Mesenchymal stem cell (in vitro differentiated cells and primary cell): Measurements from ENCODE around the gene LRRTM3.

ENCODE experiments used
- DNase-seq: peaks from one replicate; pipeline ENCODE4 v3.0.0-alpha.2; 2013
- H2AFZ ChIP-seq: one replicate; pipeline ENCODE4 v1.6.1; 2013; ENCODE audit warnings: low read depth, mild to moderate bottlenecking, control low read depth, inconsistent platforms, low read length, moderate library complexity
- H2AK5ac ChIP-seq: 2 replicates; pipeline ENCODE4 v1.6.1; 2013; ENCODE audit warnings: low read length, moderate library complexity, mild to moderate bottlenecking, inconsistent platforms; ENCODE audit not compliant: severe bottlenecking
- H2BK120ac ChIP-seq: one replicate; pipeline ENCODE4 v1.6.1; 2013; ENCODE audit warnings: low read depth, mild to moderate bottlenecking, inconsistent platforms, low read length, moderate library complexity
- H2BK12ac ChIP-seq, 2 experiments: one replicate each; pipeline ENCODE4 v1.6.1; 2013; ENCODE audit warnings: inconsistent platforms in 2 of 2, low read length in 2 of 2, mild to moderate bottlenecking in 2 of 2, moderate library complexity in 2 of 2, control low read depth in 1 of 2
- H2BK15ac ChIP-seq: one replicate; pipeline ENCODE4 v1.6.1; 2013; ENCODE audit warnings: mild to moderate bottlenecking, low read depth, inconsistent platforms; ENCODE audit not compliant: poor library complexity, severe bottlenecking
- H2BK5ac ChIP-seq: 2 replicates; pipeline ENCODE4 v1.6.1; 2013; ENCODE audit warnings: low read depth, mild to moderate bottlenecking, low read length, control low read depth, inconsistent platforms; ENCODE audit not compliant: poor library complexity, severe bottlenecking
- H3K14ac ChIP-seq, 2 experiments: one replicate each; pipeline ENCODE4 v1.6.1; 2013; ENCODE audit warnings: inconsistent platforms in 2 of 2, low read length in 2 of 2, control low read depth in 1 of 2, mild to moderate bottlenecking in 1 of 2, moderate library complexity in 1 of 2
- H3K18ac ChIP-seq, 2 experiments: one replicate each; pipeline ENCODE4 v1.6.1; 2013; ENCODE audit warnings: inconsistent platforms in 2 of 2, low read length in 2 of 2, control low read depth in 1 of 2, low read depth in 1 of 2, mild to moderate bottlenecking in 1 of 2
- H3K23ac ChIP-seq, 2 experiments: one replicate each; pipeline ENCODE4 v1.6.1; 2013; ENCODE audit warnings: inconsistent platforms in 2 of 2, low read length in 2 of 2, mild to moderate bottlenecking in 2 of 2, moderate library complexity in 2 of 2, control low read depth in 1 of 2
- H3K27ac ChIP-seq: 2 replicates; pipeline ENCODE4 v1.5.1; 2013; ENCODE audit warnings: mild to moderate bottlenecking, moderate library complexity, low read length, control low read depth, inconsistent platforms; ENCODE audit not compliant: poor library complexity, severe bottlenecking
- H3K27me3 ChIP-seq, 2 experiments: 2 replicates each; pipeline versions ENCODE4 v1.6.1 to v1.7.0; 2013; ENCODE audit warnings: low read length in 2 of 2, mild to moderate bottlenecking in 2 of 2, moderate library complexity in 2 of 2, control low read depth in 1 of 2, inconsistent platforms in 1 of 2; ENCODE audit not compliant: control insufficient read depth in 1 of 2, insufficient read depth in 1 of 2
- H3K36me3 ChIP-seq, 2 experiments: 2 replicates each; pipeline versions ENCODE4 v1.6.1 to v1.7.0; 2013; ENCODE audit warnings: low read length in 2 of 2, control low read depth in 1 of 2, inconsistent platforms in 1 of 2, low read depth in 1 of 2, mild to moderate bottlenecking in 1 of 2; ENCODE audit not compliant: insufficient read depth in 2 of 2, control insufficient read depth in 1 of 2
- H3K4ac ChIP-seq, 2 experiments: one replicate each; pipeline ENCODE4 v1.6.1; 2013; ENCODE audit warnings: inconsistent platforms in 2 of 2, low read length in 2 of 2, mild to moderate bottlenecking in 2 of 2, moderate library complexity in 2 of 2, control low read depth in 1 of 2, low read depth in 1 of 2
- H3K4me1 ChIP-seq: 2 replicates; pipeline ENCODE4 v1.6.1; 2013; ENCODE audit warnings: low read depth, low read length, control low read depth; ENCODE audit not compliant: control insufficient read depth, insufficient read depth
- H3K4me2 ChIP-seq: 2 replicates; pipeline ENCODE4 v1.6.1; 2013; ENCODE audit warnings: low read length, mild to moderate bottlenecking, inconsistent platforms; ENCODE audit not compliant: poor library complexity, severe bottlenecking
- H3K4me3 ChIP-seq, 2 experiments: 2 replicates each; pipeline versions ENCODE4 v1.5.1 to v1.7.0; 2013; ENCODE audit warnings: low read length in 2 of 2, mild to moderate bottlenecking in 2 of 2, control low read depth in 1 of 2, low read depth in 1 of 2; ENCODE audit not compliant: insufficient read depth in 1 of 2
- H3K79me1 ChIP-seq: replicated peaks from 2 replicates; pipeline ENCODE4 v1.6.1; 2013; ENCODE audit warnings: mild to moderate bottlenecking, control low read depth, low read length, inconsistent platforms; ENCODE audit not compliant: poor library complexity, severe bottlenecking
- H3K9ac ChIP-seq: 2 replicates; pipeline ENCODE4 v1.7.0; 2013; ENCODE audit warnings: mild to moderate bottlenecking, low read length, moderate library complexity
- H3K9me3 ChIP-seq: 2 replicates; pipeline ENCODE4 v1.7.0; 2013; ENCODE audit warnings: mild to moderate bottlenecking, low read length; ENCODE audit not compliant: control insufficient read depth
- H4K8ac ChIP-seq: one replicate; pipeline ENCODE4 v1.6.1; 2013; ENCODE audit warnings: inconsistent platforms, mild to moderate bottlenecking, low read length, moderate library complexity
- H4K91ac ChIP-seq: one replicate; pipeline ENCODE4 v1.6.1; 2013; ENCODE audit warnings: mild to moderate bottlenecking, low read length, inconsistent platforms
- WGBS: methylation state at CpG from one replicate; pipeline ENCODE4 v1.1.7; 2013; ENCODE audit warnings: mixed read lengths; 5-methylcytosine and 5-hydroxymethylcytosine counted together

LRRTM3 gene

GRCh38 chr10:66881814-66882213, 44.0 kb upstream of the LRRTM3 start:
- H3K4ac ChIP-seq: no peak overlapping the region
- H4K91ac ChIP-seq: no peak overlapping the region
- WGBS: 67% methylated on average over 2 of the region's 3 CpGs
- H3K18ac ChIP-seq: no peak overlapping the region
- no peak overlapping the region for H3K23ac ChIP-seq
- H3K4me2 ChIP-seq: no peak overlapping the region
- H3K36me3 ChIP-seq: no peaks in the 10 kb centered on the region
- H3K4me1 ChIP-seq: no peaks in the 10 kb centered on the region
- H3K9me3 ChIP-seq: no peaks in the 10 kb centered on the region
- H3K27ac ChIP-seq: no peak overlapping the region
- H2BK5ac ChIP-seq: no peak overlapping the region
- no peak overlapping the region for H2BK12ac ChIP-seq
- H3K14ac ChIP-seq: no peak overlapping the region
- H3K9ac ChIP-seq: no peak overlapping the region
- H3K4me3 ChIP-seq: no peak overlapping the region
- no peak overlapping the region for H2BK15ac ChIP-seq
- no peak overlapping the region for H2AK5ac ChIP-seq
- H3K79me1 ChIP-seq: no peaks in the 10 kb centered on the region
- no peak for DNase-seq
- H3K27me3 ChIP-seq: no peaks in the 10 kb centered on the region
- H2BK120ac ChIP-seq: no peak overlapping the region
- H2AFZ ChIP-seq: no peak overlapping the region
- H4K8ac ChIP-seq: no peak overlapping the region

- no peak overlapping the region for H4K8ac ChIP-seq
- no peak overlapping the region for H2BK120ac ChIP-seq
- no peak for DNase-seq
- no peaks in the 10 kb centered on the region for H3K9me3 ChIP-seq
- no peak overlapping the region for H3K4me2 ChIP-seq
- H3K4me3 ChIP-seq: no peak overlapping the region
- no peak overlapping the region for H4K91ac ChIP-seq
- no peaks in the 10 kb centered on the region for H3K27me3 ChIP-seq
- H3K36me3 ChIP-seq: no peaks in the 10 kb centered on the region
- no peak overlapping the region for H2BK5ac ChIP-seq
- H3K4ac ChIP-seq: no peak overlapping the region
- H3K23ac ChIP-seq: no peak overlapping the region
- H2AK5ac ChIP-seq: no peak overlapping the region
- no peaks in the 10 kb centered on the region for H3K79me1 ChIP-seq
- 71% methylated on average over 2 of the region's 2 CpGs for WGBS
- no peak overlapping the region for H3K9ac ChIP-seq
- no peaks in the 10 kb centered on the region for H3K4me1 ChIP-seq
- H3K18ac ChIP-seq: no peak overlapping the region
- no peak overlapping the region for H3K27ac ChIP-seq
- no peak overlapping the region for H3K14ac ChIP-seq
- H2AFZ ChIP-seq: no peak overlapping the region
- H2BK12ac ChIP-seq: no peak overlapping the region
- H2BK15ac ChIP-seq: no peak overlapping the region
These were observed 43.6 kb upstream of the LRRTM3 start for GRCh38 chr10:66882271-66882670.

- Histone ChIP-seq H3K36me3 (no peaks in the 10 kb centered on the region), H3K27ac (no peak overlapping the region), H3K79me1 (no peaks in the 10 kb centered on the region), H2BK5ac (no peak overlapping the region), H3K14ac (no peak overlapping the region), H3K27me3 (no peaks in the 10 kb centered on the region), H4K8ac (no peak overlapping the region), H3K4me1 (no peaks in the 10 kb centered on the region), H2AFZ (no peak overlapping the region), H3K9ac (no peak overlapping the region), H4K91ac (no peak overlapping the region), H3K9me3 (no peaks in the 10 kb centered on the region), H3K4ac (no peak overlapping the region), H2BK15ac (no peak overlapping the region), H3K4me3 (no peak overlapping the region), H3K23ac (no peak overlapping the region), H3K4me2 (no peak overlapping the region), H3K18ac (no peak overlapping the region), H2BK120ac (no peak overlapping the region), H2BK12ac (no peak overlapping the region), H2AK5ac (no peak overlapping the region)
- DNase-seq: no peak
These were observed 39.0 kb upstream of the LRRTM3 start for GRCh38 chr10:66886848-66887247.

GRCh38 chr10:66888237-66888636, 37.6 kb upstream of the LRRTM3 start:
- no peaks in the 10 kb centered on the region for H3K9me3 ChIP-seq
- 83% methylated on average over 1 of the region's 1 CpG for WGBS

More at GRCh38 chr10:66888237-66888636, 37.6 kb upstream of the LRRTM3 start:
- H3K9ac ChIP-seq: no peak overlapping the region
- H2BK120ac ChIP-seq: no peak overlapping the region
- no peak overlapping the region for H2BK5ac ChIP-seq
- no peaks in the 10 kb centered on the region for H3K36me3 ChIP-seq
- H4K91ac ChIP-seq: no peak overlapping the region
- H3K27ac ChIP-seq: no peak overlapping the region
- H3K18ac ChIP-seq: no peak overlapping the region
- no peak overlapping the region for H3K4me2 ChIP-seq
- H3K4me3 ChIP-seq: no peak overlapping the region
- no peaks in the 10 kb centered on the region for H3K79me1 ChIP-seq
- no peaks in the 10 kb centered on the region for H3K4me1 ChIP-seq
- no peak overlapping the region for H4K8ac ChIP-seq
- no peak overlapping the region for H2BK12ac ChIP-seq
- H2AFZ ChIP-seq: no peak overlapping the region
- H2AK5ac ChIP-seq: no peak overlapping the region
- DNase-seq: no peak
- H2BK15ac ChIP-seq: no peak overlapping the region
- no peak overlapping the region for H3K14ac ChIP-seq
- H3K27me3 ChIP-seq: no peaks in the 10 kb centered on the region
- H3K4ac ChIP-seq: no peak overlapping the region
- H3K23ac ChIP-seq: no peak overlapping the region
